ENCODE results near the gene NDP. TPM values are rescaled to one million over a fixed set of nuclear protein-coding genes. Genes with fewer than 3 reads are reported as not detected.

Gene NDP
- total and polyA plus RNA-seq, 10 of the 15 experiments (the other 5 are each of a cell fraction or from before 2014, with no cell fraction given): 0.04 TPM; not detected in 9

GRCh38 chrX:44022964-44023363, 49.8 kb upstream of the NDP start (continued):
- TF ChIP-seq, protein P1, sequence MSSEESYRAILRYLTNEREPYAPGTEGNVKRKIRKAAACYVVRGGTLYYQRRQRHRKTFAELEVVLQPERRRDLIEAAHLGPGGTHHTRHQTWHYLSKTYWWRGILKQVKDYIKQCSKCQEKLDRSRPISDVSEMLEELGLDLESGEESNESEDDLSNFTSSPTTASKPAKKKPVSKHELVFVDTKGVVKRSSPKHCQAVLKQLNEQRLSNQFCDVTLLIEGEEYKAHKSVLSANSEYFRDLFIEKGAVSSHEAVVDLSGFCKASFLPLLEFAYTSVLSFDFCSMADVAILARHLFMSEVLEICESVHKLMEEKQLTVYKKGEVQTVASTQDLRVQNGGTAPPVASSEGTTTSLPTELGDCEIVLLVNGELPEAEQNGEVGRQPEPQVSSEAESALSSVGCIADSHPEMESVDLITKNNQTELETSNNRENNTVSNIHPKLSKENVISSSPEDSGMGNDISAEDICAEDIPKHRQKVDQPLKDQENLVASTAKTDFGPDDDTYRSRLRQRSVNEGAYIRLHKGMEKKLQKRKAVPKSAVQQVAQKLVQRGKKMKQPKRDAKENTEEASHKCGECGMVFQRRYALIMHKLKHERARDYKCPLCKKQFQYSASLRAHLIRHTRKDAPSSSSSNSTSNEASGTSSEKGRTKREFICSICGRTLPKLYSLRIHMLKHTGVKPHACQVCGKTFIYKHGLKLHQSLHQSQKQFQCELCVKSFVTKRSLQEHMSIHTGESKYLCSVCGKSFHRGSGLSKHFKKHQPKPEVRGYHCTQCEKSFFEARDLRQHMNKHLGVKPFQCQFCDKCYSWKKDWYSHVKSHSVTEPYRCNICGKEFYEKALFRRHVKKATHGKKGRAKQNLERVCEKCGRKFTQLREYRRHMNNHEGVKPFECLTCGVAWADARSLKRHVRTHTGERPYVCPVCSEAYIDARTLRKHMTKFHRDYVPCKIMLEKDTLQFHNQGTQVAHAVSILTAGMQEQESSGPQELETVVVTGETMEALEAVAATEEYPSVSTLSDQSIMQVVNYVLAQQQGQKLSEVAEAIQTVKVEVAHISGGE (CRISPR knock-in tag; IDR thresholded peaks at IDR 0.05): no peak
- TF ChIP-seq CBFB (IDR thresholded peaks at IDR 0.05; ENCODE audit: low read depth): no peak
- no peak for TF ChIP-seq LARP7 (IDR thresholded peaks at IDR 0.05)

DNA sequence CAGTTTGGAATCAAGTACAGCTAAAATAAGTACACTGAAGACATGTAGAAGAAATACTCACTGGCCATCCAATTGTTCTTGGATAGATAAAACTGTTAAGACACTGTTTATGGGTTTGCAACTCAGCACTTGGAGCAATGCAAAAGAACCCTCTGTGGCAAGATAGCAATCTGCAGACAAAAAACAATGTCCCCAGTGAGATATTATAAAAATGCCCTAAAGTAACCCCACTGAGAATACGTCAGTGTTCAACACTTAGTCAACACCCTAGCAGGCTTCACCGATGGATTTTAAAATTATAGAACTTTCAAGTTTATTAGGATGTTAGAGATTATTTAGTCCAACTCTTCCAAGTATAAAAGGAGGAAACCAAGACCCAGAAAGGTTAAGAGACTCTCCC, 47.5 kb upstream of the NDP start:
- intact Hi-C loops (cut with micrococcal nuclease; ENCODE audit: unreplicated experiment): no loop called here
- Histone ChIP-seq H3K9ac (ENCODE audit: control insufficient read depth, insufficient read depth, low read length) (no peak overlapping the region), H2AFZ (ENCODE audit: control insufficient read depth, low read depth, low read length) (no peak overlapping the region), H3K36me3 (ENCODE audit: control insufficient read depth in 2 of 2, insufficient read depth in 2 of 2, low read length in 1 of 2) (no peaks in the 10 kb centered on the region), H3K27me3 (replicated peaks in 1 of 2; ENCODE audit: control insufficient read depth in 2 of 2, insufficient read depth in 2 of 2, low read length in 1 of 2) (no peaks in the 10 kb centered on the region; a peak in 1 of 4 replicates), H3K4me3 (no peak overlapping the region), H3K9me3 (replicated peaks; ENCODE audit: control insufficient read depth, insufficient read depth, low read length) (no peaks in the 10 kb centered on the region), H3K4me2 (ENCODE audit: control insufficient read depth, insufficient read depth) (no peak overlapping the region), H3K27ac (ENCODE audit: control insufficient read depth, insufficient read depth) (no peak overlapping the region), H4K20me1 (ENCODE audit: control insufficient read depth, insufficient read depth) (no peaks in the 10 kb centered on the region), H3K4me1 (ENCODE audit: control insufficient read depth, insufficient read depth, low read length) (no peaks in the 10 kb centered on the region), H3K79me2 (ENCODE audit: control insufficient read depth, insufficient read depth, low read length) (no peaks in the 10 kb centered on the region)
- FAIRE-seq (no peak), ATAC-seq (no peak), DNase-seq (ENCODE audit: low read depth, low spot score) (no peak)
- POLR2A ChIA-PET: no interaction called here
- CTCF ChIA-PET: no interaction called here
- BruUV-seq (replicated peaks): no TSS peak
- SMC1A ChIA-PET (ENCODE audit: uncharacterized antibody, unreplicated experiment): no interaction called here
- in situ Hi-C loops (cut with MboI): no loop called here
- no peak for TF ChIP-seq ZSCAN29 (IDR thresholded peaks at IDR 0.05)
- TF ChIP-seq HSF1 (IDR thresholded peaks at IDR 0.05; ENCODE audit: low read depth, low read length): no peak
- WGBS (ENCODE audit: insufficient coverage, insufficient replicate concordance, low lambda C conversion rate, missing lambda C conversion rate): 0% methylated on average over 2 of the region's 2 CpGs
- RAD21 ChIA-PET (ENCODE audit: unreplicated experiment): no interaction called here

Data from GM12878 (cell line).